Measurements from ENCODE around the gene MOSPD3. TPM values are rescaled to one million over a fixed set of nuclear protein-coding genes. Genes with fewer than 3 reads are reported as not detected.

The MOSPD3 gene
- total and polyA plus RNA-seq, 2 of the 13 experiments (the other 11 are each of a cell fraction or from before 2014, with no cell fraction given): 7.6 to 8.8 TPM

DNA sequence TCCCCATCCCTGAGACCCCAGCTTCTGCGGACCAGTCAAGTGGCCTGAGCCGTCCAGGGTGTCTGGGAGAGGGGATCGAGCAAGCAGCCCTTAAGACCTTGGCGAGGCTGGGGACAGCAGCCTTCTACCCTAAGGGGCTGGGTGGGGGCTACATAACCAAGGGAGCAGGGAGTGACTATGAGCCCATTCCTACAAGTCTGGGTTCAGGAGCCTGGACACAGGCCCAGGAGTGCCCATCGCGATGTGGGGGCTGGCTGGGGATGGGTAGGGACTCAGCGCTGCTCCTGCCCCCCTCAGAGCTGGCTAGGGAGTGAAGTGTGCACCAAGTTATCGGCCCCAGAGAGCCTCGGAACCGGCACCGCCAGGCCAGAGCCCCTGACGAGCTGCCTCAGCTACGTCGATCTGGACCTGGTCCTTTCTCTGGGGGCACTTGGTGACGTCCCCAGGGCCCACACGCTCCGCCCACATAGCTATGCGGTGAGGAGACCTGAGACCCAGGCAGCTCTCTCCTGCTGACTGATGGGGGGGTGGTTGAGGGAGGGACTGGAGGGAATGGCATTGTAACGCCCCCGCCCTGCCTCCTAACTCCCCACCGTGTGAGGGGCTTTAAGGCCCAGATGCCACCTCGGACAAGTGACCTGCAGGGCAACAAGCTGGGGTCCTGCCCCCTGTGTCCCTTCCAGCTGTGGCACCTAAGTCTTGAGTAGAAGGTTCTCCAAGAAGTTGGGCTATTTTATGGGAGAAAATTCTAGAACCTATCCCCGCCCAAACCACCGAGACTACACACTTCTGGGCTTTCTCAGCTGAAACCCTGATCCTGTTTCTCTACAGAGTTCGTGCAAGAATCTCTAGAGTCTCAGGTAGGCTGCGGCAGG, 41.1 kb upstream of the MOSPD3 start (continued):
- TF ChIP-seq IKZF4 (CRISPR knock-in tag; IDR thresholded peaks at IDR 0.05; ENCODE audit: borderline replicate concordance, low read depth, not compliant biosample characterization) (peak; percentile 36), ZFX (CRISPR knock-in tag; IDR thresholded peaks at IDR 0.05; ENCODE audit: low read depth) (peak; percentile 59), ZNF773 (CRISPR knock-in tag; IDR thresholded peaks at IDR 0.05; ENCODE audit: borderline replicate concordance) (no peak), ZNF256 (CRISPR knock-in tag; conservative IDR thresholded peaks at IDR 0.05) (no peak), TFDP2 (CRISPR knock-in tag; IDR thresholded peaks at IDR 0.05) (no peak), ZNF34 (CRISPR knock-in tag; IDR thresholded peaks at IDR 0.05; ENCODE audit: borderline replicate concordance) (no peak), THRA (CRISPR knock-in tag; IDR thresholded peaks at IDR 0.05; ENCODE audit: borderline replicate concordance) (no peak), ZNF160 (CRISPR knock-in tag; IDR thresholded peaks at IDR 0.05) (0 out of 2 replicates have a peak, but pooled peaks have one; percentile 41), GTF3A (CRISPR knock-in tag; conservative IDR thresholded peaks at IDR 0.05) (no peak), TCF7L2 (IDR thresholded peaks at IDR 0.05; ENCODE audit: low read depth, low read length) (no peak), ZNF552 (CRISPR knock-in tag; IDR thresholded peaks at IDR 0.05; ENCODE audit: borderline replicate concordance) (no peak), CC2D1A (CRISPR knock-in tag; IDR thresholded peaks at IDR 0.05) (no peak), RBM22 (optimal IDR thresholded peaks at IDR 0.05; ENCODE audit: low read length) (peak; percentile 91), ZBTB49 (CRISPR knock-in tag; IDR thresholded peaks at IDR 0.05; ENCODE audit: borderline replicate concordance) (no peak), CAMTA2 (CRISPR knock-in tag; IDR thresholded peaks at IDR 0.05; ENCODE audit: borderline replicate concordance) (peak; percentile 75), ZNF3 (CRISPR knock-in tag; IDR thresholded peaks at IDR 0.05) (no peak), U2AF2 (IDR thresholded peaks at IDR 0.05; ENCODE audit: low read depth, low read length) (peak; percentile 67; the same call in 1 of the 2 replicates)
- TF ChIP-seq, protein P1, sequence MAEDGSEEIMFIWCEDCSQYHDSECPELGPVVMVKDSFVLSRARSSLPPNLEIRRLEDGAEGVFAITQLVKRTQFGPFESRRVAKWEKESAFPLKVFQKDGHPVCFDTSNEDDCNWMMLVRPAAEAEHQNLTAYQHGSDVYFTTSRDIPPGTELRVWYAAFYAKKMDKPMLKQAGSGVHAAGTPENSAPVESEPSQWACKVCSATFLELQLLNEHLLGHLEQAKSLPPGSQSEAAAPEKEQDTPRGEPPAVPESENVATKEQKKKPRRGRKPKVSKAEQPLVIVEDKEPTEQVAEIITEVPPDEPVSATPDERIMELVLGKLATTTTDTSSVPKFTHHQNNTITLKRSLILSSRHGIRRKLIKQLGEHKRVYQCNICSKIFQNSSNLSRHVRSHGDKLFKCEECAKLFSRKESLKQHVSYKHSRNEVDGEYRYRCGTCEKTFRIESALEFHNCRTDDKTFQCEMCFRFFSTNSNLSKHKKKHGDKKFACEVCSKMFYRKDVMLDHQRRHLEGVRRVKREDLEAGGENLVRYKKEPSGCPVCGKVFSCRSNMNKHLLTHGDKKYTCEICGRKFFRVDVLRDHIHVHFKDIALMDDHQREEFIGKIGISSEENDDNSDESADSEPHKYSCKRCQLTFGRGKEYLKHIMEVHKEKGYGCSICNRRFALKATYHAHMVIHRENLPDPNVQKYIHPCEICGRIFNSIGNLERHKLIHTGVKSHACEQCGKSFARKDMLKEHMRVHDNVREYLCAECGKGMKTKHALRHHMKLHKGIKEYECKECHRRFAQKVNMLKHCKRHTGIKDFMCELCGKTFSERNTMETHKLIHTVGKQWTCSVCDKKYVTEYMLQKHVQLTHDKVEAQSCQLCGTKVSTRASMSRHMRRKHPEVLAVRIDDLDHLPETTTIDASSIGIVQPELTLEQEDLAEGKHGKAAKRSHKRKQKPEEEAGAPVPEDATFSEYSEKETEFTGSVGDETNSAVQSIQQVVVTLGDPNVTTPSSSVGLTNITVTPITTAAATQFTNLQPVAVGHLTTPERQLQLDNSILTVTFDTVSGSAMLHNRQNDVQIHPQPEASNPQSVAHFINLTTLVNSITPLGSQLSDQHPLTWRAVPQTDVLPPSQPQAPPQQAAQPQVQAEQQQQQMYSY (CRISPR knock-in tag; IDR thresholded peaks at IDR 0.05): no peak
- TF ChIP-seq, protein P2, sequence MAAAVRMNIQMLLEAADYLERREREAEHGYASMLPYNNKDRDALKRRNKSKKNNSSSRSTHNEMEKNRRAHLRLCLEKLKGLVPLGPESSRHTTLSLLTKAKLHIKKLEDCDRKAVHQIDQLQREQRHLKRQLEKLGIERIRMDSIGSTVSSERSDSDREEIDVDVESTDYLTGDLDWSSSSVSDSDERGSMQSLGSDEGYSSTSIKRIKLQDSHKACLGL (CRISPR knock-in tag; IDR thresholded peaks at IDR 0.05): 0 out of 2 replicates have a peak, but pooled peaks have one; percentile 27
